Testis (tissue), 3 donors: ENCODE measurements around the gene NDUFB11. TPM values are rescaled to one million over a fixed set of nuclear protein-coding genes. Genes with fewer than 3 reads are reported as not detected.

Source experiments
- DNase-seq: peaks from one replicate; pipeline ENCODE4 v3.0.0-alpha.2; 2019
- H3K27ac ChIP-seq, 2 donors: fragments of 200-600 bp; sonication (generic); one replicate each; pipeline ENCODE4 v1.5.1; 2019
- H3K27me3 ChIP-seq: fragments of 200-600 bp; sonication (generic); one replicate; pipeline ENCODE4 v1.5.1; 2019
- H3K36me3 ChIP-seq: fragments of 200-600 bp; sonication (generic); one replicate; pipeline ENCODE4 v1.5.1; 2017; ENCODE audit warnings: low read depth; ENCODE audit errors: missing control alignments
- H3K4me1 ChIP-seq: fragments of 200-600 bp; sonication (generic); one replicate; pipeline ENCODE4 v1.5.1; 2019
- H3K4me3 ChIP-seq, 2 donors: fragments of 200-600 bp; sonication (generic); one replicate each; pipeline ENCODE4 v1.5.1; 2017 to 2019
- H3K9me3 ChIP-seq: fragments of 200-600 bp; sonication (generic); one replicate; pipeline ENCODE4 v1.5.1; 2017
- POLR2A ChIP-seq: fragments of 450-650 bp; IDR thresholded peaks from one replicate; pipeline ENCODE4 v1.6.1; 2017; ENCODE audit warnings: antibody characterized with exemption, mild to moderate bottlenecking, moderate library complexity
- WGBS, 2 donors: methylation state at CpG; one replicate each; pipeline ENCODE4 v1.1.5; 2018; 5-methylcytosine and 5-hydroxymethylcytosine counted together
- intact Hi-C: fragments of 100-400 bp; cut with DNase I; formaldehyde crosslinking; loops from one replicate; pipeline ENCODE4 v1.15.1; 2023; ENCODE audit warnings: low total_unique reads
- polyA plus RNA-seq: library from polyadenylated mRNA; stranded (reverse); fragments of 350-450 nt; fragmentation: Illumina TruSeq; extraction: RNeasy Lipid Tissue Mini Kit (QIAGEN cat#74804); gene quantifications from one replicate; pipeline ENCODE4 v1.2.3, GENCODE V29; 2014; ENCODE audit warnings: low read depth, low replicate concordance; ENCODE audit not compliant: insufficient read depth
- small RNA-seq, 2 donors: library from RNA; depleted of rRNA; stranded (forward); fragments of <200 nt; gene quantifications; one replicate each; pipeline ENCODE3, GENCODE V24; 2016
- total RNA-seq, 2 donors: library from RNA; depleted of rRNA; stranded (reverse); fragments of >200 nt; gene quantifications; one replicate each; pipeline ENCODE4 v1.2.3, GENCODE V29; 2016
- TF ChIP-seq, protein P1 (sequence below), 3 experiments: fragments of 450-650 bp in 2 of 3; fragments of 200-600 bp in 1 of 3; sonication (generic) in 1 of 3; IDR thresholded peaks; one replicate each; pipeline ENCODE4 v1.5.1; 2016 to 2019; ENCODE audit warnings: antibody characterized with exemption in 3 of 3, mild to moderate bottlenecking in 2 of 3, moderate library complexity in 1 of 3

The NDUFB11 gene
- total and polyA plus RNA-seq, 3 donors from 2014 or later = 41.3 to 77.4 (median 68.0) TPM

DNA sequence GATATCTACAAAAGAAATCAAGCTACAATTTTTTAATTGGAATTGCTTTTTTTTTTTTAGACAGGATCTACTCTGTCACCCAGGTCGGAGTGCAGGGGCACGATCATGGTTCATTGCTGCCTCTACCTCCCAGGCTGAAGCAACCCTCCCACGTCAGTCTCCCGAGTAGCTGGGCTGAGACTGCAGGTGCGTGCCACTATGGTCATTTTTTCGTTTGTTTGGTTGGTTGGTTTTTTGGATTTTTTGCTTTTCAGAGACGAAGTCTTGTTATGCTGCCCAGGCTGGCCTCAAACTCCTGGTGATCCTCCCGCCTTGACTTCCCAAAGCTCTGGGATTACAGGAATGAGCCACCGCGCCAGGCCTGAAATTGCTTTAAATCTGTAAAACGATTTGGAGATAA, 50.6 kb downstream of the NDUFB11 start:
- Histone ChIP-seq H3K27ac (no peak overlapping the region), H3K4me3 (no peak overlapping the region), H3K36me3 (no peaks in the 10 kb centered on the region), H3K4me1 (no peaks in the 10 kb centered on the region), H3K9me3 (no peaks in the 10 kb centered on the region), H3K27me3 (no peaks in the 10 kb centered on the region)
- 92 to 98% methylated on average over 7 to 9 of the region's 11 CpGs for WGBS, 2 donors
- TF ChIP-seq POLR2A = no peak
- TF ChIP-seq, protein P1, sequence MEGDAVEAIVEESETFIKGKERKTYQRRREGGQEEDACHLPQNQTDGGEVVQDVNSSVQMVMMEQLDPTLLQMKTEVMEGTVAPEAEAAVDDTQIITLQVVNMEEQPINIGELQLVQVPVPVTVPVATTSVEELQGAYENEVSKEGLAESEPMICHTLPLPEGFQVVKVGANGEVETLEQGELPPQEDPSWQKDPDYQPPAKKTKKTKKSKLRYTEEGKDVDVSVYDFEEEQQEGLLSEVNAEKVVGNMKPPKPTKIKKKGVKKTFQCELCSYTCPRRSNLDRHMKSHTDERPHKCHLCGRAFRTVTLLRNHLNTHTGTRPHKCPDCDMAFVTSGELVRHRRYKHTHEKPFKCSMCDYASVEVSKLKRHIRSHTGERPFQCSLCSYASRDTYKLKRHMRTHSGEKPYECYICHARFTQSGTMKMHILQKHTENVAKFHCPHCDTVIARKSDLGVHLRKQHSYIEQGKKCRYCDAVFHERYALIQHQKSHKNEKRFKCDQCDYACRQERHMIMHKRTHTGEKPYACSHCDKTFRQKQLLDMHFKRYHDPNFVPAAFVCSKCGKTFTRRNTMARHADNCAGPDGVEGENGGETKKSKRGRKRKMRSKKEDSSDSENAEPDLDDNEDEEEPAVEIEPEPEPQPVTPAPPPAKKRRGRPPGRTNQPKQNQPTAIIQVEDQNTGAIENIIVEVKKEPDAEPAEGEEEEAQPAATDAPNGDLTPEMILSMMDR (IDR thresholded peaks at IDR 0.05) = no peak
- DNase-seq = no peak
- intact Hi-C loops = no loop called here

DNA sequence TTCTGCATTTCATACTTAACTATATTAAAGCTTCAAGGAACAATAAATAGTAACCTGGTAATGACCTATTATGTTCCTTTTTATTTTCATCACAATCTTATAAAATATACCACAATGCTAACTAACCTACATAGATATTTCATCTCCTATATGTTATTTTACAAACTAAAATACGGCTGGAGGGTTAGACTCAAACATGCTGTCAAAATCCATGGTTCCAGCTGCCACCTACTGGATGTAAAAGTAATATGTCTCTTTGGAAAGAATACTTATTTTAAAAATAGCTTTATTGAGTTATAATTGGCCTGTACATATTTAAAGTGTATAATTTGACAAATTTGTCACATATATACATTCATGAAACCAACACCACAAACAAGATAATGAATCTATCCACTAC, 51.3 kb downstream of the NDUFB11 start:
- H3K9me3 ChIP-seq = no peaks in the 10 kb centered on the region
- H3K4me1 ChIP-seq = no peaks in the 10 kb centered on the region
- H3K27me3 ChIP-seq = no peaks in the 10 kb centered on the region
- H3K36me3 ChIP-seq = no peaks in the 10 kb centered on the region
- no peak for TF ChIP-seq POLR2A
- TF ChIP-seq, protein P1 (IDR thresholded peaks at IDR 0.05) = peak in 2 of 3 experiments; percentile 14 to 33
- no peak for DNase-seq
- WGBS, 2 donors = 13 to 18% methylated on average over 1 of the region's 1 CpG
- H3K4me3 ChIP-seq = no peak overlapping the region
- no peak overlapping the region for H3K27ac ChIP-seq
- intact Hi-C loops = no loop called here

Small RNA genes lying within 50 kb of the gene (small RNA-seq; reads per million reads assigned to genes)
- 0 reads per million in 2 donors for gene RNU12-2P

Other genes starting within 250 kb of the NDUFB11 start
- 10 to 100 TPM; 22.9 to 33.1 TPM for gene JADE3, start 232.3 kb downstream of the NDUFB11 start, total RNA-seq
- 23.0 TPM for gene JADE3, start 232.3 kb downstream of the NDUFB11 start, polyA plus RNA-seq
- 10 to 100 TPM in 1 of 2 donors, 1 to 10 TPM in 1; 8.1 to 10.6 TPM for gene RGN, start 66.3 kb downstream of the NDUFB11 start, total RNA-seq
- gene RGN, start 66.3 kb downstream of the NDUFB11 start, polyA plus RNA-seq = 6.5 TPM
- gene RBM10, start 519 bp upstream of the NDUFB11 start, total RNA-seq = 10 to 100 TPM; 28.5 to 41.3 TPM
- 20.4 TPM for gene RBM10, start 519 bp upstream of the NDUFB11 start, polyA plus RNA-seq
- 100 to 1,000 TPM; 243 to 338 TPM for gene UBA1, start 49.1 kb upstream of the NDUFB11 start, total RNA-seq
- gene UBA1, start 49.1 kb upstream of the NDUFB11 start, polyA plus RNA-seq = 207 TPM
- 100 to 1,000 TPM; 195 to 245 TPM for gene CDK16, start 74.0 kb upstream of the NDUFB11 start, total RNA-seq
- gene CDK16, start 74.0 kb upstream of the NDUFB11 start, polyA plus RNA-seq = 122 TPM
- gene USP11, start 88.3 kb upstream of the NDUFB11 start, total RNA-seq = 100 to 1,000 TPM; 128 to 185 TPM
- 113 TPM for gene USP11, start 88.3 kb upstream of the NDUFB11 start, polyA plus RNA-seq
- gene ZNF157, start 225.9 kb upstream of the NDUFB11 start, total RNA-seq = under 1 TPM; 0.63 to 0.68 TPM
- gene ZNF157, start 225.9 kb upstream of the NDUFB11 start, polyA plus RNA-seq = 0.51 TPM